IMR-90 (cell line): Measurements from ENCODE around the gene TPI1. TPM values are rescaled to one million over a fixed set of nuclear protein-coding genes. Genes with fewer than 3 reads are reported as not detected.

Experiments used
- ATAC-seq: fragments of 200-7000 bp; cut with Tn5 transposase; 2 replicates; pipeline ENCODE4 v1.9.1; 2020; ENCODE audit warnings: low read depth, mild to moderate bottlenecking, moderate library complexity
- BruUV-seq: library from RNA; stranded (reverse); fragments of 400-500 nt; replicated peaks from 2 replicates; lab custom pipeline; 2021; lab: Mats Ljungman, UMichigan
- CTCF ChIA-PET: fragments of 300-600 bp; formaldehyde crosslinking; extraction: SDS; loops from one replicate; lab custom pipeline; 2021; ENCODE audit warnings: antibody characterized with exemption; lab: Yijun Ruan, JAX
- POLR2A ChIA-PET: fragments of 300-600 bp; sonication (Branson Sonifier 250); formaldehyde crosslinking; loops from one replicate; lab custom pipeline; 2022; ENCODE audit warnings: antibody characterized with exemption; ENCODE audit not compliant: unreplicated experiment; lab: Charles Lee
- DNase-seq: peaks from one replicate; pipeline ENCODE4 v3.0.0; 2013
- H2AFZ ChIP-seq: replicated peaks from 2 replicates; pipeline ENCODE3; 2013; ENCODE audit warnings: low read length, mild to moderate bottlenecking; ENCODE audit not compliant: poor library complexity
- H2AK5ac ChIP-seq: 2 replicates; pipeline ENCODE4 v1.6.1; 2013; ENCODE audit warnings: low read depth, low read length, inconsistent platforms
- H2AK9ac ChIP-seq: replicated peaks from 2 replicates; pipeline ENCODE3; 2013; ENCODE audit warnings: mild to moderate bottlenecking, low read depth, low read length, moderate library complexity; ENCODE audit not compliant: poor library complexity
- H2BK120ac ChIP-seq: 2 replicates; pipeline ENCODE4 v1.6.1; 2013; ENCODE audit warnings: low read depth, low read length, inconsistent platforms
- H2BK15ac ChIP-seq: 3 replicates; pipeline ENCODE4 v1.6.1; 2013; ENCODE audit warnings: low read depth, low read length, inconsistent platforms
- H2BK20ac ChIP-seq: 2 replicates; pipeline ENCODE4 v1.6.1; 2013; ENCODE audit warnings: low read depth, mild to moderate bottlenecking, inconsistent platforms, low read length, moderate library complexity
- H2BK5ac ChIP-seq: 2 replicates; pipeline ENCODE4 v1.6.1; 2013; ENCODE audit warnings: mild to moderate bottlenecking, low read depth, low read length, inconsistent platforms; ENCODE audit not compliant: poor library complexity, severe bottlenecking
- H3K14ac ChIP-seq: replicated peaks from 2 replicates; pipeline ENCODE4 v1.6.1; 2013; ENCODE audit warnings: low read depth, low read length, inconsistent platforms
- H3K18ac ChIP-seq: 2 replicates; pipeline ENCODE4 v1.6.1; 2013; ENCODE audit warnings: low read depth, low read length, control low read depth
- H3K23ac ChIP-seq: 2 replicates; pipeline ENCODE4 v1.6.1; 2013; ENCODE audit warnings: low read depth, low read length, inconsistent platforms
- H3K27ac ChIP-seq: 2 replicates; pipeline ENCODE4 v1.5.1; 2013; ENCODE audit warnings: mild to moderate bottlenecking, control low read depth, low read length; ENCODE audit not compliant: insufficient read depth
- H3K27me3 ChIP-seq: 2 replicates; pipeline ENCODE4 v1.6.1; 2013; ENCODE audit warnings: low read length; ENCODE audit not compliant: control insufficient read depth, insufficient read depth
- H3K36me3 ChIP-seq: 2 replicates; pipeline ENCODE4 v1.6.1; 2013; ENCODE audit warnings: low read length, mixed read lengths; ENCODE audit not compliant: control insufficient read depth, insufficient read depth
- H3K4ac ChIP-seq: 2 replicates; pipeline ENCODE4 v1.6.1; 2013; ENCODE audit warnings: low read depth, low read length, inconsistent platforms
- H3K4me1 ChIP-seq: 2 replicates; pipeline ENCODE4 v1.6.1; 2013; ENCODE audit warnings: low read length, mixed read lengths; ENCODE audit not compliant: control insufficient read depth, insufficient read depth
- H3K4me2 ChIP-seq: 2 replicates; pipeline ENCODE4 v1.6.1; 2013; ENCODE audit warnings: low read depth, mild to moderate bottlenecking, control low read depth, low read length, moderate library complexity
- H3K4me3 ChIP-seq: 2 replicates; pipeline ENCODE4 v1.5.1; 2013; ENCODE audit warnings: low read depth, mild to moderate bottlenecking, control low read depth, low read length, moderate library complexity; ENCODE audit not compliant: insufficient read depth
- H3K56ac ChIP-seq: 2 replicates; pipeline ENCODE4 v1.6.1; 2013; ENCODE audit warnings: low read length, inconsistent platforms; ENCODE audit not compliant: insufficient read depth; ENCODE audit errors: extremely low read depth
- H3K79me1 ChIP-seq, 2 experiments: 2 replicates each; pipeline ENCODE4 v1.6.1; 2013; ENCODE audit warnings: low read length in 2 of 2, inconsistent platforms in 1 of 2, low read depth in 1 of 2
- H3K9ac ChIP-seq: 2 replicates; pipeline ENCODE4 v1.6.1; 2013; ENCODE audit warnings: low read depth, low read length, control low read depth
- H3K9me1 ChIP-seq: 2 replicates; pipeline ENCODE4 v1.6.1; 2013; ENCODE audit warnings: low read length, inconsistent platforms; ENCODE audit not compliant: insufficient read depth
- H3K9me3 ChIP-seq: 2 replicates; pipeline ENCODE4 v1.6.1; 2013; ENCODE audit warnings: low read length; ENCODE audit not compliant: control insufficient read depth, insufficient read depth
- H4K20me1 ChIP-seq: 2 replicates; pipeline ENCODE4 v1.6.1; 2013; ENCODE audit warnings: low read length, inconsistent platforms; ENCODE audit not compliant: insufficient read depth
- H4K5ac ChIP-seq: 2 replicates; pipeline ENCODE4 v1.6.1; 2013; ENCODE audit warnings: mild to moderate bottlenecking, low read depth, low read length, control low read depth
- H4K8ac ChIP-seq, 2 experiments: 2 replicates each; pipeline ENCODE4 v1.6.1; 2013; ENCODE audit warnings: low read depth in 2 of 2, low read length in 2 of 2, control low read depth in 1 of 2, inconsistent platforms in 1 of 2
- H4K91ac ChIP-seq: 2 replicates; pipeline ENCODE4 v1.6.1; 2013; ENCODE audit warnings: low read depth, low read length, inconsistent platforms; ENCODE audit not compliant: insufficient read depth
- BHLHE40 ChIP-seq: fragments of 150-350 bp; IDR thresholded peaks from 2 replicates; pipeline ENCODE4 v1.6.1; 2016; ENCODE audit warnings: mild to moderate bottlenecking, low read depth, low read length
- FOS ChIP-seq: fragments of 150-350 bp; IDR thresholded peaks from 2 replicates; pipeline ENCODE4 v1.6.1; 2016; ENCODE audit warnings: low read depth, low read length
- MAZ ChIP-seq: IDR thresholded peaks from 2 replicates; pipeline ENCODE4 v1.6.1; 2012; ENCODE audit warnings: low read depth, mild to moderate bottlenecking, low read length, improper control_type of control experiment, moderate library complexity, borderline replicate concordance
- NFE2L2 ChIP-seq: fragments of 150-350 bp; IDR thresholded peaks from 2 replicates; pipeline ENCODE4 v1.6.1; 2016; ENCODE audit warnings: low read depth, mild to moderate bottlenecking, low read length
- POLR2A ChIP-seq: IDR thresholded peaks from 2 replicates; pipeline ENCODE4 v1.6.1; 2012; ENCODE audit warnings: mild to moderate bottlenecking, low read depth, low read length
- RFX5 ChIP-seq: IDR thresholded peaks from 2 replicates; pipeline ENCODE4 v1.8.0; 2012; ENCODE audit warnings: low read depth, mild to moderate bottlenecking, low read length, moderate library complexity
- WGBS, 2 experiments: methylation state at CpG; one replicate each; pipeline versions ENCODE4 v1.1.5 to v1.1.7; 2013; ENCODE audit warnings: missing lambda C conversion rate in 2 of 2; ENCODE audit not compliant: insufficient read length in 1 of 2; ENCODE audit errors: extremely low coverage in 2 of 2; 5-methylcytosine and 5-hydroxymethylcytosine counted together
- dilution Hi-C: fragments of 300-500 bp; cut with HindIII; formaldehyde crosslinking; loops from one replicate; pipeline ENCODE4 v1.14.3; 2018; ENCODE audit warnings: low sequenced_read_pairs; ENCODE audit not compliant: unreplicated experiment
- in situ Hi-C: fragments of 300-500 bp; cut with MboI; formaldehyde crosslinking; loops from 3 replicates; pipeline ENCODE4 v1.14.3; 2019; ENCODE audit warnings: low sequenced_read_pairs, inconsistent platforms, mixed read lengths
- intact Hi-C: fragments of 100-400 bp; cut with micrococcal nuclease; formaldehyde crosslinking; loops from 2 replicates; pipeline ENCODE4 v1.10.0; 2022
- polyA plus RNA-seq, 3 experiments: library from polyadenylated mRNA; depleted of rRNA; stranded (reverse); fragments of >200 nt; gene quantifications; 2 replicates each; pipeline ENCODE4 v1.2.3, GENCODE V29; 2012; ENCODE audit warnings: low replicate concordance in 1 of 3
- total RNA-seq: library from RNA; depleted of rRNA; stranded (reverse); fragments of >200 nt; gene quantifications from 2 replicates; pipeline ENCODE4 v1.2.3, GENCODE V29; 2012

TPI1 gene
- total and polyA plus RNA-seq, 2 of the 4 experiments (the other 2 are of a cell fraction) = 1,995 to 2,176 TPM

DNA sequence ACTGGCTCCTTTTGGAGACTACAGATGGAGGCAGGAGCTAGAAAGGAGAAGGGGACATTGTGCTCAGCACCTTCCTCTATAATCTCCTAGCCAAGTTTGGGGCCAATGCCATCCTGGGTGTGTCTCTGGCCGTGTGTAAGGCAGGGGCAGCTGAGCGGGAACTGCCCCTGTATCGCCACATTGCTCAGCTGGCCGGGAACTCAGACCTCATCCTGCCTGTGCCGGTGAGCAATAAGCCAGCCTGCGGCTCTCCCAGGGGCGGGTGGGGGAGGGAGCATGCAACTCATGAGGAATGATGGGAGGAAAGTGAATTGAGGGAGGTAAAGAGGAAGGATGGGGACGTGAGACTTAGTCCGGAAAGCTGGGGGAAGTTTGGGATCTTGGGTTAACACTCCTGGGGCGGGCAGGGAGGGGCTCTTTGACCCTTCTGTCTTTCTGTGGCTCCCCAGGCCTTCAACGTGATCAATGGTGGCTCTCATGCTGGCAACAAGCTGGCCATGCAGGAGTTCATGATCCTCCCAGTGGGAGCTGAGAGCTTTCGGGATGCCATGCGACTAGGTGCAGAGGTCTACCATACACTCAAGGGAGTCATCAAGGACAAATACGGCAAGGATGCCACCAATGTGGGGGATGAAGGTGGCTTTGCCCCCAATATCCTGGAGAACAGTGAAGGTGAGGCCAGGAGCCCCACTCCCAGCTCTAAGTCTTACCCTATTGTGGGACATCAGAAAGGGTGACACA is 50.3 kb downstream of the TPI1 start:
- 0 out of 2 replicates have a peak, but pooled peaks cover 6% of the 10 kb centered on the region for H4K20me1 ChIP-seq
- no peaks in the 10 kb centered on the region for H3K9me3 ChIP-seq
- BruUV-seq = no TSS peak
- H2BK20ac ChIP-seq = no peak overlapping the region
- no peak overlapping the region for H3K56ac ChIP-seq
- dilution Hi-C loops (no loop called here), intact Hi-C loops (no loop called here), in situ Hi-C loops (no loop called here)
- H3K4me1 ChIP-seq = peaks cover 23% of the 10 kb centered on the region
- H3K4ac ChIP-seq = peak overlapping the region; percentile 39
- peak overlapping the region in 1 of 2 experiments; percentile 53; a peak in 1 of 4 replicates for H4K8ac ChIP-seq
- ChIA-PET POLR2A (no interaction called here), CTCF (no interaction called here)
- ATAC-seq (no peak), DNase-seq (peak; percentile 65)
- H2BK5ac ChIP-seq = no peak overlapping the region
- H3K14ac ChIP-seq = 0 out of 2 replicates have a peak overlapping the region, but pooled peaks have one; percentile 67
- peaks cover 44% of the 10 kb centered on the region for H3K36me3 ChIP-seq
- H3K27me3 ChIP-seq = no peaks in the 10 kb centered on the region
- no peak overlapping the region for H3K4me2 ChIP-seq
- H2AK9ac ChIP-seq = peak overlapping the region; percentile 86
- no peak overlapping the region for H3K18ac ChIP-seq
- peak overlapping the region; percentile 64; the same call in 1 of the 2 replicates for H2AK5ac ChIP-seq
- no peak overlapping the region for H3K27ac ChIP-seq
- H3K9ac ChIP-seq = no peak overlapping the region
- H3K9me1 ChIP-seq = peaks cover 8% of the 10 kb centered on the region; the same call in 1 of the 2 replicates
- H2BK120ac ChIP-seq = no peak overlapping the region; the same call in 1 of the 2 replicates
- H3K23ac ChIP-seq = peak overlapping the region; percentile 68; the same call in 1 of the 2 replicates
- H4K91ac ChIP-seq = peak overlapping the region; percentile 32; the same call in 1 of the 2 replicates
- H4K5ac ChIP-seq = no peak overlapping the region
- H3K79me1 ChIP-seq = peaks cover 37 to 41% of the 10 kb centered on the region in 2 experiments
- H3K4me3 ChIP-seq = no peak overlapping the region
- H2BK15ac ChIP-seq = no peak overlapping the region
- TF ChIP-seq POLR2A (no peak), NFE2L2 (no peak), MAZ (no peak), BHLHE40 (no peak), RFX5 (no peak), FOS (no peak)
- 50 to 100% methylated on average over 1 to 2 of the region's 14 CpGs for WGBS, 2 experiments
- H2AFZ ChIP-seq = peak overlapping the region; percentile 83
